ENCODE results near the gene GABBR1. TPM values are rescaled to one million over a fixed set of nuclear protein-coding genes. Genes with fewer than 3 reads are reported as not detected.

The GABBR1 gene
- total RNA-seq, 4 donors from 2014 or later = 11.5 to 40.4 (median 30.5) TPM

GRCh38 chr6:29520232-29520631 is 112.8 kb downstream of the GABBR1 start:
- no peaks in the 10 kb centered on the region for H3K4me1 ChIP-seq
- in situ Hi-C loops (cut with MboI; ENCODE audit: low pct_ligation_motif_present in 1 of 4, low pct_unique_long_range_greater_than_20kb in 1 of 4, low sequenced_read_pairs in 3 of 4) (no loop called here), intact Hi-C loops (cut with DNase I; ENCODE audit: low total_unique reads) (no loop called here)
- H3K27me3 ChIP-seq = no peaks in the 10 kb centered on the region
- H3K4me3 ChIP-seq = no peak overlapping the region
- no peaks in the 10 kb centered on the region for H3K9me3 ChIP-seq
- no peak for DNase-seq
- 83 to 100% methylated on average over 2 to 4 of the region's 4 CpGs for WGBS, 2 donors (ENCODE audit: low coverage in 1 of 2)
- no peaks in the 10 kb centered on the region for H3K36me3 ChIP-seq
- TF ChIP-seq EP300 (IDR thresholded peaks at IDR 0.05; ENCODE audit: low read depth) (no peak), POLR2A (IDR thresholded peaks at IDR 0.05) (no peak), CTCF (IDR thresholded peaks at IDR 0.05) (no peak), POLR2AphosphoS5 (IDR thresholded peaks at IDR 0.05) (no peak)
- no peak overlapping the region for H3K27ac ChIP-seq

GRCh38 chr6:29519291-29520010 is 113.5 kb downstream of the GABBR1 start:
- no peaks in the 10 kb centered on the region for H3K4me1 ChIP-seq
- no peak overlapping the region for H3K27ac ChIP-seq
- intact Hi-C loops (cut with DNase I; ENCODE audit: low total_unique reads) (no loop called here), in situ Hi-C loops (cut with MboI; ENCODE audit: low pct_ligation_motif_present in 1 of 4, low pct_unique_long_range_greater_than_20kb in 1 of 4, low sequenced_read_pairs in 3 of 4) (no loop called here)
- 79% methylated on average over 6 of the region's 6 CpGs; no CpG with 5 or more reads in 1 of the 2 donors for WGBS, 2 donors (ENCODE audit: low coverage in 1 of 2)
- H3K36me3 ChIP-seq = no peaks in the 10 kb centered on the region
- no peak overlapping the region for H3K4me3 ChIP-seq
- TF ChIP-seq POLR2A (IDR thresholded peaks at IDR 0.05) (no peak), POLR2AphosphoS5 (IDR thresholded peaks at IDR 0.05) (no peak), EP300 (IDR thresholded peaks at IDR 0.05; ENCODE audit: low read depth) (no peak), CTCF (IDR thresholded peaks at IDR 0.05) (no peak)
- DNase-seq = no peak
- no peaks in the 10 kb centered on the region for H3K27me3 ChIP-seq
- H3K9me3 ChIP-seq = no peaks in the 10 kb centered on the region

- H3K4me3 ChIP-seq = no peak overlapping the region
- TF ChIP-seq POLR2A (IDR thresholded peaks at IDR 0.05) = no peak
- TF ChIP-seq CTCF (IDR thresholded peaks at IDR 0.05) = no peak
- TF ChIP-seq POLR2AphosphoS5 (IDR thresholded peaks at IDR 0.05) = no peak
- no peak for TF ChIP-seq EP300 (IDR thresholded peaks at IDR 0.05; ENCODE audit: low read depth)
- H3K4me1 ChIP-seq = no peaks in the 10 kb centered on the region
- in situ Hi-C loops (cut with MboI; ENCODE audit: low pct_ligation_motif_present in 1 of 4, low pct_unique_long_range_greater_than_20kb in 1 of 4, low sequenced_read_pairs in 3 of 4) = no loop called here
- H3K27me3 ChIP-seq = no peaks in the 10 kb centered on the region
- H3K36me3 ChIP-seq = no peaks in the 10 kb centered on the region
- WGBS, 2 donors (ENCODE audit: low coverage in 1 of 2) = 60 to 82% methylated on average over 1 to 7 of the region's 7 CpGs
- H3K27ac ChIP-seq = no peak overlapping the region
- H3K9me3 ChIP-seq = no peaks in the 10 kb centered on the region
- no peak for DNase-seq
- intact Hi-C loops (cut with DNase I; ENCODE audit: low total_unique reads) = no loop called here
These were observed 115.1 kb downstream of the GABBR1 start for GRCh38 chr6:29517728-29518440.

- Histone ChIP-seq H3K4me1 (no peaks in the 10 kb centered on the region), H3K27ac (no peak overlapping the region), H3K9me3 (no peaks in the 10 kb centered on the region), H3K4me3 (no peak overlapping the region), H3K36me3 (no peaks in the 10 kb centered on the region), H3K27me3 (no peaks in the 10 kb centered on the region)
- in situ Hi-C loops (cut with MboI; ENCODE audit: low pct_ligation_motif_present in 1 of 4, low pct_unique_long_range_greater_than_20kb in 1 of 4, low sequenced_read_pairs in 3 of 4) = no loop called here
- WGBS, 2 donors (ENCODE audit: low coverage in 1 of 2) = 86% methylated on average over 1 of the region's 1 CpG; no CpG with 5 or more reads in 1 of the 2 donors
- DNase-seq = no peak
- intact Hi-C loops (cut with DNase I; ENCODE audit: low total_unique reads) = no loop called here
- no peak for TF ChIP-seq POLR2A (IDR thresholded peaks at IDR 0.05)
- TF ChIP-seq CTCF (IDR thresholded peaks at IDR 0.05) = no peak
- TF ChIP-seq POLR2AphosphoS5 (IDR thresholded peaks at IDR 0.05) = no peak
- no peak for TF ChIP-seq EP300 (IDR thresholded peaks at IDR 0.05; ENCODE audit: low read depth)
These were observed 115.7 kb downstream of the GABBR1 start for GRCh38 chr6:29517245-29517644.
